Occipital lobe (tissue), 2 donors: ENCODE measurements around the gene LIMS1. TPM values are rescaled to one million over a fixed set of nuclear protein-coding genes. Genes with fewer than 3 reads are reported as not detected.
"Not testable (repeated sequence)": the region's sequence is repeated elsewhere in the genome, so short reads cannot be mapped to it uniquely, and the experiment has no call there.

ENCODE experiments used
- DNase-seq: peaks from one replicate; lab custom pipeline; 2025; lab: John Stamatoyannopoulos, UW
- total RNA-seq: library from RNA; depleted of rRNA; stranded (reverse); fragments of >200 nt; gene quantifications from one replicate; pipeline ENCODE4 v1.2.3, GENCODE V29; 2014

The LIMS1 gene
- total RNA-seq, 1 donor from 2014 or later: 18.1 TPM

DNA sequence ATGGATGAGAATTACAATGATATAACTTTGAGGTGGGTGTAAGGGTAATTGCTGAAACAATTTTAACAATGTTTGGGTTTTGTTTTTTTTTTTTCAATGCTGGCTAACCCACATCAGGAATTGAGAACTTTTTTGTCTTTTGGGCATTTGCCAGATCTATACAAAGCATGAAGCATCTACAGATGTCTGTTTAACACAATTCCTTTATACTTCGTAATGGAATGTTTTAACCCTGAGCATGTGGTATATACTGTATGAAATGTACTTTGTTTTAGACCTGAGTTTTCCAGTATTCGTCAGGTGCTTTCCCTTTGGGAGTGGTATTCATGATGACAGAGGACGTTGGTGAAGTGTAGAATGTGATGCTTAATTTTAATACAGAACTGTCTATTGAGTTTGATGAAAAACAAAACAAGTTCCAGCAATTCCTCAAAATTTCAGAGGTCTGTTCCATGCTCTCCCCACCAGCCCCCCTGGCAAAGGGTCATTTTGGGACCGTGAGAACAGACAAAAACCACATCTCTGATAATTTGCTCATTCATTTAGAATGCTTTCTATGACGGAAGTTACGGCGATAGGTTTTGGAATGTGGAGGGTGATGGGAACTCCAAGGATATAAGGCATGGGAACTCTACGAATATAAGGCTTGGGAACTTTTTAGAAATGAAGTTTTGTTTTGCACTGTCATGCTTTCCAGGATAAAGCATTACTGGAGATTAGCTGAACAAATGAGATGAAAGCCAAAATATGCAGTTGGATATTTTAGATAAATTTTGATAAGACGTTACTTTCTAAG is 14.1 kb downstream of the LIMS1 start:
- no peak for DNase-seq

DNA sequence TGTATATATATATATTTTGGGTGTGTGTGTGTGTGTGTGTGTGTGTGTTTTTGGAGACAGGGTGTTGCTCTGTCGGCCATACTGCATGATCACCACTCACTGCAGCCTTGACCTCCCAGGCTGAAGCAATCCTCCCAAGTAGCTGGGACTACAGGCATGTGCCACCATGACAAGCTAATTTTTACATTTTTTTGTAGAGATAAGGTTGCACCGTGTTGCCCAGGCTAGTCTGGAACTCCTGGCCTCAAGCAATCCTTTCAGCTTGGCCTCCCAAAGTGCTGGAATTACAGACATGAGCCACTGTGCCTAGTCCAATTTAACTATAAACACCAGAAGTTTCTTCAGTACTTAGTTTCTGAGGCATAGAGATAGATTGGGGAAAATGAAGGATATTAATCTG is 18.3 kb downstream of the LIMS1 start:
- no peak for DNase-seq

DNA sequence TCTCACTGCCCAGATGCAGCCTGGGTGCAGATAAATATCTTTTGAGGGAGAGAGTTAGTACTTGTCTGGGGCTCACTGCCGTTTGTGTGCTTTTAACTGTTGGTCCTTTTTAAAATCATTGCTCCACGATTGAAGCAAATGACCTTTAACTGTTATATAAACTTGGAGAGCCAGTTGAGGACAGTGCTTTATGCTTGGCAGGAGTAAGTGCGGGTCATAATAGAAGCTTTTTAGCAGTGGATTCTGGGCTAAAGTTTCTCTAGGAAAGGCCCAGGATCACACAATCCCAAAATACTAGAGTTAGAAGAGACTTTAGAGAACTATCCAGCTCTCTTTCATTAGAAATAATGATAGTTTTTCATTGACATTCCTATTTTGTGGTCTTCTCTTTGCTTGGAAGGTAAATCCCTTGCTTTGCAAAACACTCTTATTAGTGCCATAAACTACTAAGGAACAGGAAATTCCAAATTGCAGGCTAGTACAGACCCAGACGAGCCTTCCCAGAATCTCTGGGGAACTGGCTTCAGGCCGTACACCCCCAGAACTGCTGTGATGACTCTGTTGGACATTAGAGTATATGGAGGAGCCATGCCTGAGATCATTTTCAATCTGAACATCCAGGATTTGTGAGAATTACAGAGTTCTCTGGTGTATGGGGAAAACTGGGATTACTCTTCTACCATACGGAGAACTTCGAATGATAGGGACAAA is 19.1 kb downstream of the LIMS1 start:
- DNase-seq: no peak

DNA sequence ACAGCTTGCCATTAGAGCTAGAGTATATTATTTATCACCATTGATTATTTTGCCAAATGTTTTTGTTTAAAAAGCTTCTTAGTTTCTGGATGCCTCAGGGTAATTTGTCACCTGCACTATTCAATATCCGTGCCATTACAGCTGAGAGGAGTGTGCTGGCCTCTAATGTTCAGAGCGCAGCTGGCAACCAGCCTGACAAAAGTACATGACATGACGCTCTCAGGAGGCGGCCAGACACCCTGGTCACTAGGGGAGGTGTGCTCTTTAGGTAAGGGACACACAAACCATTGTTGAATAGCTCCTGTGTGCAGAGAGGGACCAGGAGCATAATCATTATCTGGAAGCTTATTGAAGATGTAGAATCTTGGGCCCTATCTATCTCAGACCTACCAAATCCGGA is 20.3 kb downstream of the LIMS1 start:
- no peak for DNase-seq

DNA sequence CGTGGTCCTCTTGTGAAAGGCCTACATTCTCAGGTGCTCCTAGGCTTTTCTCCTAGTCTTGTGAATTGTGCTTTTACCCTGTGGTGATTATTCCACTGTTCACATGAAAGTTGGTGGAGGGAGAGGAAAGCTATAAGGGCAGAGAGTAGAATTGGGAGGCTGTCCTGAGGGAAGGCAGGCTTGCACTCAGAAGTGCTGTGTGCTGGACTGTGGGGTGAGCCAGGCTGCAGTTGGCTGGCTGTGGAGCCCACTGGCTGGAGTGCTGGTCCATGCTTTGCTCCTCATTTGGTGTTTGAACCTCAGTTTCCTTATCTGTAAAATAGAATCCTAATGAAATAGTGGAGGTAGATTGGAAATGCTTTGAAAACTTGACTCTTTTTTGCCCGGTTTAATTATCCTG is 21.3 kb downstream of the LIMS1 start:
- DNase-seq: no peak

DNA sequence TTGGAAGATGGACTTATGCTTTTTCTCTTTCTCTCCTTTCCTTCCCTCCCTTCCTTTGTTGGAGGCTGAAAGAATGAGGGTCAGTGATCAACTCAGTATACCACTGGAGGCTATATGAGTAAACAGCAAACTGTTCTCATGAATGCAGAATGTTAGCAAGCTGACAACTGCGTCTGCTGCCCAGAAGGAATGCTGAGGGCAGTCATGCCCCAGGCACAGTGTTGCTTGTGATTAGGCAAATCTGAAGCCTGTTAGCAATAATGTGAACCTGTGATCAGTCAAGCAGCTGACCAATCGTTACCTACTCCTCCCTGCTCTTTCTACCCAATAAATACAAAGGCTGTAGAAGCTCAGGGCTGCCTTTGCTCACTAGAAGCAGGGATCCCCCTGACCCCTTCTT is 22.3 kb downstream of the LIMS1 start:
- DNase-seq: not testable (repeated sequence)

DNA sequence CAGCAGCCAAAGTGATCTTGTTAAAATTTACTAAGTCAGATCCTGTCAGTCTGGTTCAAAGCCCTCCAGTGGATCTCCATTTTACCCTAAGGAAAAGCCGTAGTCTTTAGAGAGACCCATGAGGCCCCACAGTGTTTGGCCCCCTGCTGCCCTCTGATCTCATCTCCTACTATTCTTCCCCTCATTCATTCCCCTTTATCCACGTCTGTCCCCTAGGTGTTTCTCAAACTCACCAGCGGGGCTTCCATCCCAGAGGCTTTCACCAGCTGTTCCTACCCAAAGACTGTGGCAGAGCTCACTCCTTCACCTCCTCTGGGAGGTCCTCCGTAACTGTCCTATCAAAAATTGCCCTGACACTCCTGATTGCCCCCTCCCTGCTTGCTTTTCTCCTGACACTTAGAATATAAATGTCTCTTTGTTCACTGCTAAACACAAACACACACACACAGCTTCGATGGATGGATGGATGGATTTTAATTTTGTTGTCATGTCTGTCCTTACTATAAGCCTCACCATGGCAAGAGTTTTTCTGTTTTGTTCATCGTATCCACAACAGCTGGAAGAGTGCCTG is 26.1 kb downstream of the LIMS1 start:
- DNase-seq: no peak

DNA sequence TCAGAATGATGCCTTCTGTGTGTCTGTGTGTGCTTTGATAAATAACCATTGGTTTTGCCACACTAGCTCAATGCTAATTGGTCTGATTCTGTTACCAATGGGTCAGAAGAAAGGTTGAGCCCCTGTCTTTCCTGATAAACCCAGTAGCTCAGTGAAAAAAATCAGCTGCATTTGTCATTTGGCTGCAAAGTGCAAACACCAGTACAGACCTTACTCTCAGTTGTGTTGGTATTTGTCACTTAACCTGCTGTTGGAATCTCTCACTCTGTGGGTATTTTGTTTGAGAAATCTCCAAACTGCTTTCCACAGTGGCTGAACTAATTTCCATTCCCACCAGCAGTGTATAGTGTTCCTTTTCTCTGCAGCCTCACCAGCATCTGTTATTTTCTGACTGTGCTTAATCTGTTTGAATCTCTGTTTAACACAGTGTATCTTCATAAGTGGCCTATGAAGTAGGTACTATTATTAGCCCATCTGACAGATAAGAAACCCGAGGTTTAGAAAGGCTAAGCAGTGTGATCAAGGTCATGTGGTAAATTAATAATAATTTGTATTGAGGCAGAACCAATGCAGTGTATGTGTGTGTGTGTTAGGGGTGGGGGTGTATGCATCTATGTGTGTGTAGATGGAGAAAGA is 26.7 kb downstream of the LIMS1 start:
- no peak for DNase-seq

DNA sequence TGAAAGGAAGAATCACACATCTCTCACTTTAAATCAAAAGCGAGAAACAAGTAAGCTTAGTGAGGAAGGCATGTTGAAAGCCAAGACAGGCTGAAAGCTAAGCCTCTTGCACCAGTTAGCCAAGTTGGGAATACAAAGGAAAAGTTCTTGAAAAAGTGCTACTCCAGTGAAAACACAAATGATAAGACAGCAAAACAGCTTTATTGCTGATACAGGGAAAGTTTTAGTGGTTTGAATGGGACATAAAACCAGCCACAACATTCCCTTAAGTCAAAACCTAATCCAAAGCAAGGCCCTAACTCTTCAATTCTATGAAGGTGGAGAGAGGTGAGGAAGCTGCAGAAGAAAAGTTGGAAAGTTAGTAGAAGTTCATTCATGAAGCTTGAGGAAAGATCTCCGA is 28.0 kb downstream of the LIMS1 start:
- DNase-seq: no peak

DNA sequence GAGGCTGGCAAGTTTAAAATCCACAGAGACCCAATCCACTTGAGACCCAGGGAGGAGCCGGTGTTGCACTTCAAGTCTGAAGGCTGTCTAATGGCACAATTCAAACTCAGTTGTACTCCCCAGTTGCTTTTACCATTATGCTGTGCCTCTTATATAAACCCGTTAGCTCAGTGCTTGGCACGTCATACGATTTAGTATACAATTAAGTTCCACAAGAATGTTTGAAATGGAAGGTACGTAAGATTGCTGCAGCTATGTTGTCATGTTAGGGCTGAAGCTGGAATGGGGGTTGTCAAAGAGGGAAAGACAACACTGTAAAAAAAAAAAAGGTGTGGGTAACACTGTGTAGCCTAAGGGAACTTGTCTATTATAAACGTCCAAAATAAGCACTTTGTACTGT is 30.2 kb downstream of the LIMS1 start:
- no peak for DNase-seq

DNA sequence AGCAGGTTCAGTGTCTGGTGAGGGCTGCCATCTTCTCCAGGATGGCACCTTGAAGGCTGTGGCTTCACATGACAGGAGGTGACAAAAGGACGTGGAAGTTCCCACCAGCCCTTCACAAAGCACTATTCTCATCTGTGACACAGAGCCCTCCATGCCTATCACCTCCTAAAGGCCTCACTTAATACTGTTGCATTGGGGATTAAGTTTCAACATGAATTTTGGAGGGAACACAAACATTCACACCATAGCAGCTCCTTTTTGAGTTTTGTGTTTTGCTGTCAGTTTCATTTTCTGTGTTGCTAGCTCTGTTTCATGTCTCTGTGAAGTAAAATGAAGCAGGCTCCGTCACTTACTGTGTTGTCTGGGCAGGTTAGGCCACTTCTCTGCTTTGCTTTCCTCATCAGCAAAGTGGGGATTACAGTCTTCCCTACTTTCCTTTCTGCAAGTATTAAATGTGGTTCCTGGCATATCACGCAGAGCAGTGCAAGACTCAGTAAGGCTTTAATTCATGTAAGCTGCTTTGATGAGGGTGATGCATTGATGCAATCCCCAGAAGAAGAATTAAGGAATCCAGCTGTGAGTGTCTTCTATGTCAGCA is 31.6 kb downstream of the LIMS1 start:
- no peak for DNase-seq

DNA sequence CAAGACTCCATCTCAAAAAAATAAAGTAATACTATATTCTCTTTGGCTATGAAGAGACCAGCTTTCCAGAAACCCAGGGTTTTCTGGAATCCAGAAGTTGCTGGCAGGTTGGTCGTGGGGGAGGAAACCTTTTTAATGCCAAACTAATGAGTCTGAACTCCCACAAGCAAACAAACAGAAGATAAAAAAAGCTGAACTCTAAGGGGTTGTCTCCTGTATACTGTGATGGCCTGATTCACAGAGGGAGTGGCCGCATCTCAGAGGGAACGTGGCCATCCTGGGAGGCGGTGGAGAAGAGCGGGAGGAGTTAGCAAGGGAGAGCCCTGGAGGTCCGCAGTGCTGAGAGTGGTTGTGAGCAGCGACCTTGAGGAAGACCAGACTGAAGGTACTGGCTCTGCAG is 36.1 kb downstream of the LIMS1 start:
- DNase-seq: no peak

DNA sequence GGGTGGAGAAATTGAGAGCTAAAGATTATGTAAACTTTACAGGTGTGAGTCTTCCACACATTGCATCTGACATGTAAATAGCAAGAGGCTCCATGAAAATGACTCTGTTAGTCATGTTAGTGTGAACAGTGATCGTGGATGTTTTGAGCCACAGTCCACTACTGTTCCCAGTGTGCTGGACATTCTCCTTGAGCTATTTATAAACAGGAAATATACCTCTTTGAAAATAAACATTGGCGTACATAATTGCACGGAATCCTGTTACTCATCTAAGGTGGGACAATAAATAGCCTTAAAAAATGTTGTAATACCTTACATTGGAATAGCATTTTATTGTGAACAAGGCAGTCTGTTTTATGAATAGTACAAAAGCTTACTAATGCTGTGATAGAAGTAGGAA is 37.0 kb downstream of the LIMS1 start:
- no peak for DNase-seq

DNA sequence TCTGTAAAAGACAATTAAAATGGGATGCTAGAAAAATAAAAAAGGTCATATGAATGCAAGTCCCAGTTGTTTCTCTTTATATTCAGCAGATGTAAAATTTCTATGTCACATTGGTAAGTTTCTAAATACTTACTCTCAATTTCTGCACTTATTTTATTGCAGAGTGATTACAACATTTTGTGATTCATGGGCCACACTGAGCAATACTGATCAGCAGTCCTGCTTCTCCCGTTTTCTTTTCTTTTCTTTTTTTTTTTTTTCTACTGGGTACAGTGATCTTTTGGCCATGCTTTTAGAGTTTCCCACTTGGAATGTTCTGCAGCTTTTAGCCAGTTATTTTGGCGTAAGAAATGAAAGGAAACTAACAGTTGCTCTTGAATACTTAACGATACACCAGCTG is 38.8 kb downstream of the LIMS1 start:
- DNase-seq: no peak

DNA sequence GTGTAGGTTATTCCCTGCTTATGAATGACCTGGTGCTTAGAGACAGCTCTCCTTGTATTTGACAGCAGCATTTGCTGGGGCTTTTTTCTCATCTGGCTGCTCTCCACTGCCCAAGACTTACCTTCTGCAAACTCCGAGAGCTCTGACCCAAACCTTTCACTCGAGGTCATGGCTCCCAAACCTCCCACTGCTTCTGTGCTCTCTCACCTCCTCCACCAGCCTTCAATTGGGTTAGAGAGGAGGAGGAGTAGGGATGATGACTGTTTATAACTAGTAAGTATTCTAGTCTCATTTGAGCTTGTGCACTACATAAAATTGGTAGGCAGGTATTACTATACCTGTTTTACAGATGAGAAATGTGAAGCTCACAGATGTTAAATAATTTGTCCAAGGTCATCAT is 40.1 kb downstream of the LIMS1 start:
- DNase-seq: no peak

DNA sequence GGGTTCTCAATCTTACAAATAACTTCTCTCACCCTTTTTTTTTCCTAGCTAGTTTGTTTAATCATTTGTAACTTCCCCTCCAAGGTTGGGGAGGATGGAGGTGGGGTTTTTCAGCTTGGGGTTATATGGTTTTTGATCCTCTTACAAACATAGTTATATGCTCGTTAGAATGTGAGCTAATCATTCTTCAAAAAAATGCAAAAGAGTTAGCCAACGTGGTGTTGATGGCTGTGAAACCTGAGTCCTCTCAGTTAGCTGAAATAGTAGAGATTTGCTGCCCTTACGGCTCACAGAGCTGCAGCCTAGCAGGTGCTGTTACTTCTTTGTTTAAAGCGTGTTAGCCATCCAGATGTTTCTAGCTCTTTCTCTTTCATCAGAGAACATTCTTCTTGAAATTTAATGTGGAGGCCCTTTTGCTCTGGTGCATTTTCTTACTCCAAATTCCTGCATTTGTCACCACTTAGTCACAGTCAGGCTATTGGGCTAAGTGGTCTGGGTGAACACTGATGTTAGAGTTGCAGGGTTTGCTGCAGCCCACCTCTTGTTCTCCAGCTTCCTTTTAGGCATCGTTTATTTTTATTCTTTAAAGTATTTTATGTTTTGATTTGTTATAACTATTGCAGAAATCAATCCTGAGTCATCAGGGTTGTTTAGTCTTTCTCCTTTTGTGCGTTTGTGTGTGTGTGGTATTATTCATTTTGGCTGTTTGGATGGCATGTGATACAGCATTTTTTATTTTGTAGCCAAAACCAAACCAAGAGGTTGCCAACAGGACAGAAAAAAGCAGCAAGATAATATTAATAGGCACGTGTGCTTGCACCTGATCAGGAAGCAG is 41.1 kb downstream of the LIMS1 start:
- DNase-seq: no peak

DNA sequence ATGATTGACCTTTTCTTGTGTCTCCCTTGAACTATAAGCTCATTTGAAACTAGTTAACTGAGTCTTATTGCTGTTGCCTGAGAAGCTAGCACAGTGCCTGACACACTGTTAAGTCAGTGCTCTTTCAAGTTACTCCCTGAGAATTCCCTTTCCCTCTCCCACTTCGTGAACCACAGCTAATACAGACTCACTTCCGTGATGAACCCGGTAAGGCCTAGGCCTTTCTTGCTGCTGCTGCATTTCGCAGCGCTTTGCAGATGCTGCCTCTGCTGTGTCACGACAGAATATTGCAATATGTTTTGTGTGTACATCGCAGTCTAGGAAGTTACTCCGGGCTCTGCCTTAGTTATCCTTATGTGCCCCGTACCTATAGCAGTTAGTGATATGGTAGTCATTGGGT is 42.8 kb downstream of the LIMS1 start:
- DNase-seq: no peak

DNA sequence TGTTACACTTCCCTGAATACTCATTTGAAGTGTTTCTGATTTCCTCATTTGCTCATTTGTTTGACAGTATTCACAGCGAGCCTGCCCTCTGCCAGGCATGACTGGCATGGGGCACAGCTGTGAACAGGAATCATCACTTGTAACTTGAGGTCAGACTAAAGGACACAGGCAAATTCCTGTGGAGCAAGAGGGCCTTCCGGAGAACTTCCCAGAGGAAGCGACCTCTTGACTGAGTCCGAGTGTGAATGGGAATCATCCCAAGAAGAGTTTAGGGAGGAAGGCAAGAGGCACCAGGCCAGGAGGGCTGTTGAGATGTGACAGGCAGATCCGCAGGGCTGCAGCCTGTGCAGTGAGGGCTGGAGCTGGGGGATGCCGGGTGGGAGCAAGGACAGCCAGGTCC is 45.4 kb downstream of the LIMS1 start:
- no peak for DNase-seq

DNA sequence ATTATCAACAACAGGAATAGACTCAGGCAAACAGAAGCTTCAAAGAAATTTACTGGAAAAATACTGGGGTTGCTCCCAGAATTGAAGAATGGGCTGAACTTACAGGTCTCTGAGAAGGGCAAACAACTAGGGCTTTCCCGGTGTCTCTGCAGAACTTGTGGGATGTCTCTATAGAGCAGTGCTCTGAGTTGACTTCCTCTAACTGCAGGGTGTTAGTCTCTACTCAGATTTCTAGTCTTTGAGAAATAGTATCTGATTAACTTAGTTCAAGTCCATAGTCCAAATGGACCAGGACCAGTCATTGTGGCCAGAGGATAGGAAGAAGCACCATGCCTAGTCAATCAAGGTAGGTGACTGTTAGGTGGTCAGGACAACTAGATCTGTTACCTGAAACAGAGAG is 45.8 kb downstream of the LIMS1 start:
- no peak for DNase-seq

DNA sequence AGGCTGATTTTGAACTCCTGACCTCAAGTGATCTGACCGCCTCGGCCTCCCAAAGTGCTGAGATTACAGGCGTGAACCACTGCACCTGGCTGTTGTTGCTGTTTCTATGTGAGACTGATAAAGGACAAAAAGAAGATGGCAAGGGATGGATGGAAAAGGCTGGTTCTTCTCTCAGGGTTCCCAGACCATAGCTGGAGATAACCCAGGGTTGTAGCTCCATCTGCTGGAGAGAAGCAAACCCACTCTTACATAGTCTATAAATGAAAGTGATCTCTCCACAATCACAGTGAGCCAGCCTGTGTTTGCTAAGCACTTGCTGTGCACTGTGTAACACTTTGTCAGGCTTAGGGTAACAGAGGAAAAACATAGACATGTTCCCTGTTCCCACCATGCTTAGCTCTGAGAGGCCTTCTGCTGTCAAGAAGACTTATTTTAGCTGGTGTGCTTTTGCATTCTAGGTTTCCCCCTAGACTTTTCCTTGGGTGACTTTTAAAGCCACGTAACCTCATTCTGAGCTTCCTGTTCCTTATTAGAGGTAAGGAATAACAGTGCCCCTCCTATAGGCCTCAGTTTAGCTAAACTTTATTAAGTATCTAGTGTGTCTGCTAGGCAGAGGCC is 49.7 kb downstream of the LIMS1 start:
- DNase-seq: peak; percentile 27

DNA sequence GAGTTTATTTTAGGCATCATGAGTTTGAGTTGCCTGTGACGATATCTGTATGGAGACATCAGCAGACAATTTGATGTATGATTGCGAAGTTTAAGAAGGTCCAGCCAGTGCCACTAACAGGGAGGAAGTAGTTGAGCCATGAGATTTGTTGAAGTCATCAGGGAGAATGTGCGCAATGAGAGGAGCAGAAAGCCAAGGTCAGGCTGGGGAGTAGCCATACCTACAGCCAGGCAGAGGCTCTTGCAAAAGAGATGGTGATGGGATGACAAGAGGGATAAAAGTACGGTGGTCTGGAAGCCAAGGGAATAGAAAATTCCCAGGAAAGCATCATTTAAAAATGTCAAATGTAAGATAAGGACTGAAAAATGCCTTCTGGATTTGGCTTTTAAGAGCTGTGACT is 51.2 kb downstream of the LIMS1 start:
- no peak for DNase-seq
